ENCODE data around the gene FAM118A. TPM values are rescaled to one million over a fixed set of nuclear protein-coding genes. Genes with fewer than 3 reads are reported as not detected.
A peak's percentile ranks its signal among the peaks of the same experiment; 100 is the strongest.
"Not testable (repeated sequence)": the region's sequence is repeated elsewhere in the genome, so short reads cannot be mapped to it uniquely, and the experiment has no call there.

Gene FAM118A
- 10 to 100 TPM; 11.2 to 72.1 (median 37.0) TPM for polyA plus RNA-seq (ENCODE audit: low read depth in 6 of 6)

GRCh38 chr22:45309422-45310227 lies at the start of gene FAM118A:
TSS of gene FAM118A (plus strand) at chr22:45309934. CDS start at chr22:45322380, 12,446 bp downstream.
- H3K27ac Mint-ChIP-seq: peak within 1 kb of the TSS; percentile 91 to 97 (median 95)
- no peaks in the 10 kb centered on the region for H3K27me3 Mint-ChIP-seq
- peak within 1 kb of the TSS; percentile 87 to 93 (median 92) for H3K4me3 Mint-ChIP-seq
- no peaks in the 10 kb centered on the region for H3K9me3 Mint-ChIP-seq
- H3K4me1 Mint-ChIP-seq: peaks cover 32 to 46% (median 36%) of the 10 kb centered on the region in 3 donors
- no peaks in the 10 kb centered on the region for H3K36me3 Mint-ChIP-seq
- ATAC-seq (ENCODE audit: low read depth in 2 of 2) (peak; percentile 79 to 82), DNase-seq (peak; percentile 100)

GRCh38 chr22:45260395-45260759 lies 49.4 kb upstream of the FAM118A start:
- Mint-ChIP-seq H3K4me1 (peaks cover 42 to 49% (median 45%) of the 10 kb centered on the region in 3 donors), H3K27ac (peak overlapping the region in 1 of 6 donors; percentile 81), H3K4me3 (peak overlapping the region in 4 of 8 donors; percentile 19 to 66 (median 40))
- H3K9me3 Mint-ChIP-seq; H3K36me3 Mint-ChIP-seq; ATAC-seq (ENCODE audit: low read depth in 2 of 2); H3K27me3 Mint-ChIP-seq; DNase-seq: not testable (repeated sequence)

- Mint-ChIP-seq H3K9me3 (no peaks in the 10 kb centered on the region), H3K36me3 (no peaks in the 10 kb centered on the region), H3K4me1 (peaks cover 43 to 53% (median 48%) of the 10 kb centered on the region in 3 donors), H3K27ac (peak overlapping the region in 2 of 6 donors; percentile 20 to 58), H3K4me3 (peak overlapping the region in 4 of 8 donors; percentile 56 to 74 (median 61)), H3K27me3 (peaks cover 0 to 6% (median 0%) of the 10 kb centered on the region in 3 donors)
- DNase-seq (no peak), ATAC-seq (ENCODE audit: low read depth in 2 of 2) (no peak)
Observed at GRCh38 chr22:45261407-45262088, 48.2 kb upstream of the FAM118A start.

- no peak for DNase-seq
- Mint-ChIP-seq H3K27ac (peak overlapping the region in 3 of 6 donors; percentile 7 to 47 (median 14)), H3K4me1 (peaks cover 40 to 53% (median 48%) of the 10 kb centered on the region in 3 donors), H3K4me3 (peak overlapping the region in 7 of 8 donors; percentile 55 to 97 (median 81)), H3K9me3 (no peaks in the 10 kb centered on the region), H3K36me3 (no peaks in the 10 kb centered on the region), H3K27me3 (peaks cover 0 to 6% (median 0%) of the 10 kb centered on the region in 3 donors)
- ATAC-seq (ENCODE audit: low read depth in 2 of 2): no peak
Observed at GRCh38 chr22:45262195-45262930, 47.4 kb upstream of the FAM118A start.

GRCh38 chr22:45262931-45263462 lies 46.7 kb upstream of the FAM118A start:
- peaks cover 0 to 6% (median 0%) of the 10 kb centered on the region in 3 donors for H3K27me3 Mint-ChIP-seq
- H3K4me1 Mint-ChIP-seq: peaks cover 37 to 53% (median 51%) of the 10 kb centered on the region in 3 donors
- no peaks in the 10 kb centered on the region for H3K9me3 Mint-ChIP-seq
- no peak for DNase-seq
- no peaks in the 10 kb centered on the region for H3K36me3 Mint-ChIP-seq
- peak overlapping the region in 5 of 6 donors; percentile 53 to 93 (median 87) for H3K27ac Mint-ChIP-seq
- peak; percentile 29 to 30 for ATAC-seq (ENCODE audit: low read depth in 2 of 2)
- H3K4me3 Mint-ChIP-seq: peak overlapping the region; percentile 81 to 97 (median 88)

- peak overlapping the region; percentile 81 to 97 (median 88) for H3K4me3 Mint-ChIP-seq
Observed at GRCh38 chr22:45263463-45264269, 46.1 kb upstream of the FAM118A start.

GRCh38 chr22:45265535-45265934 lies 44.2 kb upstream of the FAM118A start:
- H3K4me3 Mint-ChIP-seq: peak overlapping the region in 2 of 8 donors; percentile 38 to 45
- peak overlapping the region in 1 of 6 donors; percentile 2 for H3K27ac Mint-ChIP-seq
- peaks cover 36 to 53% (median 47%) of the 10 kb centered on the region in 3 donors for H3K4me1 Mint-ChIP-seq
- peaks cover 3 to 8% (median 6%) of the 10 kb centered on the region in 3 donors for H3K27me3 Mint-ChIP-seq
- no peak for DNase-seq
- no peaks in the 10 kb centered on the region for H3K9me3 Mint-ChIP-seq
- H3K36me3 Mint-ChIP-seq: no peaks in the 10 kb centered on the region
- ATAC-seq (ENCODE audit: low read depth in 2 of 2): no peak

More at GRCh38 chr22:45263463-45264269, 46.1 kb upstream of the FAM118A start:
- Mint-ChIP-seq H3K36me3 (no peaks in the 10 kb centered on the region), H3K9me3 (no peaks in the 10 kb centered on the region), H3K27ac (peak overlapping the region; percentile 53 to 93 (median 86)), H3K27me3 (peaks cover 0 to 6% (median 0%) of the 10 kb centered on the region in 3 donors), H3K4me1 (peaks cover 35 to 53% (median 52%) of the 10 kb centered on the region in 3 donors)
- ATAC-seq (ENCODE audit: low read depth in 2 of 2): peak; percentile 98 to 99
- DNase-seq: peak; percentile 89

GRCh38 chr22:45268167-45268957 lies 41.4 kb upstream of the FAM118A start:
- H3K9me3 Mint-ChIP-seq: no peaks in the 10 kb centered on the region
- no peaks in the 10 kb centered on the region for H3K36me3 Mint-ChIP-seq
- peak; percentile 7 to 10 for ATAC-seq (ENCODE audit: low read depth in 2 of 2)
- peaks cover 8 to 11% (median 10%) of the 10 kb centered on the region in 3 donors for H3K27me3 Mint-ChIP-seq
- peak overlapping the region; percentile 73 to 91 (median 86) for H3K4me3 Mint-ChIP-seq
- no peak for DNase-seq
- H3K4me1 Mint-ChIP-seq: peaks cover 21 to 36% (median 22%) of the 10 kb centered on the region in 3 donors
- H3K27ac Mint-ChIP-seq: peak overlapping the region in 3 of 6 donors; percentile 52 to 72 (median 54)

GRCh38 chr22:45268958-45269844 lies 40.5 kb upstream of the FAM118A start:
- DNase-seq (peak; percentile 91), ATAC-seq (ENCODE audit: low read depth in 2 of 2) (peak; percentile 93 to 96)
- Mint-ChIP-seq H3K36me3 (no peaks in the 10 kb centered on the region), H3K27me3 (peaks cover 10 to 17% (median 12%) of the 10 kb centered on the region in 3 donors), H3K9me3 (no peaks in the 10 kb centered on the region), H3K4me3 (peak overlapping the region; percentile 81 to 91 (median 86)), H3K4me1 (peaks cover 14 to 27% (median 14%) of the 10 kb centered on the region in 3 donors), H3K27ac (peak overlapping the region in 5 of 6 donors; percentile 47 to 95 (median 72))

- Mint-ChIP-seq H3K27ac (peak overlapping the region in 3 of 6 donors; percentile 3 to 38 (median 22)), H3K9me3 (no peaks in the 10 kb centered on the region), H3K4me3 (peak overlapping the region in 7 of 8 donors; percentile 79 to 87 (median 84)), H3K4me1 (peaks cover 11 to 25% (median 12%) of the 10 kb centered on the region in 3 donors), H3K27me3 (peaks cover 10 to 25% (median 16%) of the 10 kb centered on the region in 3 donors), H3K36me3 (no peaks in the 10 kb centered on the region)
- DNase-seq (no peak), ATAC-seq (ENCODE audit: low read depth in 2 of 2) (no peak)
Observed at GRCh38 chr22:45270095-45271020, 39.4 kb upstream of the FAM118A start.
